ENCODE measurements around the gene PERCC1.
"Not testable (repeated sequence)": the region's sequence is repeated elsewhere in the genome, so short reads cannot be mapped to it uniquely, and the experiment has no call there.

- not testable (repeated sequence) for TF ChIP-seq CTCF, POLR2A (IDR thresholded peaks at IDR 0.05)
Observed at GRCh38 chr16:1478937-1479336, 48.1 kb downstream of the PERCC1 start.
